OCI-M1 (cell line): Measurements from ENCODE around the gene RAD23B.
A peak's percentile ranks its signal among the peaks of the same experiment; 100 is the strongest.

Experiments used
- DNase-seq: peaks from one replicate; lab custom pipeline; 2025; lab: John Stamatoyannopoulos, UW

RAD23B gene

DNA sequence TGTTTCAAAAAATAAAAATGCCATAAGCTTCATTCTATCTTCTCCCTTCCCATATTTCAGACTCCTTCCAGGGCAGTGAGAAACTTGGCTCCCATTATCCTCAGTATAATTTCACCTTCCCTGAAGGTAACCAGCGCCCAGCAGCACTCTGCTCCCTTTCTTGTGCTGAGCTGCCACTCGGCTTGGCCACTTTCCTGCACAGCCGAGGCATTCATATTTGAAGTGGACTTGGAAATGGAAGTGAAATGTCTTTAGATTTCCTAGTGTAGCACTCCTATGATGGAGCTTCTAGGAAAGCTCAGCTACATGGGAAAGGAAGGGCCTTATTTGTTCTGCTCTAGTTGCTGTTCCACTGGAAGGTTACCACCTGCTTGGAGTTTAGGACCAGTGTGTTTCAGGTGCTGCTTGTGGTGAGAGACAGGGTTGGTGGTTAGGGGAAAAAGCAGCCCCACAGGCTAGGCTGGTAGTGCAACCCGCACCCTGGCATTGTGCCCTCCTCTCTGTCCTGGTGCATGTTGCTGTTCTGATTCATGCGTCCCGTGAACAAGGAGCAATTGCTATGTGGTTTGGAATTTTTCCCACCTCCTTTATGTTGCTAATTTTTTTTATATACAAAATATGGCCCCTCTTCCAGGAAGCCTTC lies 53.8 kb downstream of the RAD23B start:
- no peak for DNase-seq

DNA sequence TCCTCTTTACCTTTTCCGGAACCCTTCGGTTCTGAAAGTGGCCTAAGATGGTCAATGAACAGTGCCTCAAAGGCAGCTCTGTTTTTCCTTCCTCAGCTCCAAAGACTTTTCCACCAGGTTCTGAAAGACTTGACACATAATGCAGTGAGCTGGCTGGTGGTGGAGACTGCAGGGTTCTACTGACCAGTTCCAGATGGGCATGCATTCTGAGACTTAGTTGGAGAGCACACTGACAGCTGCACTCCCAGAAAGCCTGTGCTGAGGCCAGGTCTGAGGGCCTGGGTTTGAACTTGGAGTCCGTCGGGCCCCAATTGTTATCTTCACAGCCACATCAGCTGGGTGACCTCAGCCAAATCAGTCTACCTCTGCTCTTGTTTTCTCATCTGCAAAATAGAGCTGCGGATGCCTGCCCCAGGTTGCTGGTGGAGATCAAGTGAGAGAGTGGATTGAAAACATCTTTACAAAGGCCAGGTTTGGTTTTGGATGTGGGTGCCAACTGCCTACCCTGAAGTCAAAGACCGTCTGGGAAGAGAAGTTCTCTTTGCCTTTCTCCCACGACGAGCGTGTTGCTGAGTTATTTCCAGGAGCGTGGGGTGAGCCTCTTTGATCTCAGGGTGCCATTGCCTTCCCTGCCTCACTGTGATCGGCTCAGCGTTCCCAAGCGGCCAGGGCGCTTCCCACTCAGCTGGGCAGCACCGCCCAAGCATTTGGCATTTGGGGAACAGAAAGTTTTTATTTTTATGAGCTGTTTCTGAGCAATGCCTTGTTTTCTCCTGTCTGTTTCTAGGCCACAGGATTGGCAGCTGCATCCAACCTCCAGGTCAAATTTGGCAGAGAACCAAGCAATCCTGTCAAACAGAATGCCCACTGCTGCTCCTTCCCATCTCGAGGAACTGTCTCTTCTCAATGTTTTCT lies 54.9 kb downstream of the RAD23B start:
- no peak for DNase-seq

DNA sequence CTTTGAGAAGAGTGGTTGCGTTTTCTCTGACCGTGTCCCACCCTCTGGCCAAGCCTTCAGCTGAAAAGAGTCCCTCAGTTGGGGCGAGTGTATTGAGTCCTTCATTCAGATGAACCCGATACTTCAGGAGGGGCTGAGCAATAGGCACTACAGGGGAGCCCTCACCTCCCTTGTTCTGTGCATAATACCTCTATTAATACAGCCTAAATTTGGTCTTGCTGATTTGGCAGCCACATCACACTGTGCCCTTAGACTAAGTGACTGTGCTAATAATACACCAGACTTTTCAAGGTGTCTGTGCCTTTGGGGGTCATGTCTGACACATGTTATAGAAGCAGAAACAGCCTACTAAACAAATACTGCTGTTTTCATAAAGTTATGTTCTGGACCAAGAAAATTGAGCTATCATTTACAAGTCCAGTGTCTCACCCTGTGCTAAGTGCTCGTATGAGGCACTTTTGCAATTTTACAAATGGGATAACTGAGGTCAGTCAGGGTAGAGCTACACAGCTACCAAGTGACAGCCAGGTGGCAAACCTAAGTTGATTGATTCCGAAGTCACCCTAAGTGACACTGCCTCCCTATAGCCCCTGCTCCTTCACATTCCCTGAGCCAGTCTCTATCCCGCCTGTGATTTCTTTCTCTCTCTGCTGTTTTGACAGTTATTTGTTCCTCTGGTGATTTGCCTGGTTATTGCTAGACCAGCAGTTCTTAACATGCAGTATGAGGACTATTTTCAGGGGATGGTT lies 56.0 kb downstream of the RAD23B start:
- no peak for DNase-seq

DNA sequence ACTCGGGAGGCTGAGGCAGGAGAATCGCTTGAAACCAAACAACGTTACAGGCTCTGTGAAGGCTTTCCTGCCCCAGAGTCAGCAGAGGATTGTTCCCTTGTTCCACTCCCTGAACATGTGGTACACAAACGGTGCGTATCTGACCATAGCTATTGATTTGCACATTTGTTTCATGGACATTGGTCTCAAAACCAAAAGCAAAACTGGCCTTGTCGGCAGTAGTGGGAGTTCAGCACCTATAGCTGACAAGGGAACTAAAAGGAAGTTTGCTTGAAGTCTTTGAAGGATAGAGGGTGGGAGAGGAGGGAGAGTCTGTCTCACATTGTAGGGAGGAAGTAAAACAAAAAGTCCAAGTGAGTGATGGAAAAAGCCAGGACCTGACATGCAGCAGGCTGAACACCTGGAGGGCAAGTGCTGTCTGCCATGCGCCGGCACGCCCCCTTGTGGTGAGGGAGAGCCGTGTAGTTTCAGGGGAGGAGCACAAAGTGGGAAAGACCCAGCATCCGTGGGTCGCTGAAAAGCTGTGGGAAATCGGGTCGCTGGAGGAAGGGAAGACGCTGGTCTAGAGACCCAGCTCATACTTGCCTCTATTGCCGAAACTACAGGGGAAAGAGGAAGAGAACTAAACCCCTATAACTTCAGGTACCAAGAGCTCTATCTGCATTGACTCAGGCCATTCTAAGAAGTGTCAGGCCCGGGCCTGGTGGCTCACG lies 58.0 kb downstream of the RAD23B start:
- DNase-seq = peak; percentile 68

DNA sequence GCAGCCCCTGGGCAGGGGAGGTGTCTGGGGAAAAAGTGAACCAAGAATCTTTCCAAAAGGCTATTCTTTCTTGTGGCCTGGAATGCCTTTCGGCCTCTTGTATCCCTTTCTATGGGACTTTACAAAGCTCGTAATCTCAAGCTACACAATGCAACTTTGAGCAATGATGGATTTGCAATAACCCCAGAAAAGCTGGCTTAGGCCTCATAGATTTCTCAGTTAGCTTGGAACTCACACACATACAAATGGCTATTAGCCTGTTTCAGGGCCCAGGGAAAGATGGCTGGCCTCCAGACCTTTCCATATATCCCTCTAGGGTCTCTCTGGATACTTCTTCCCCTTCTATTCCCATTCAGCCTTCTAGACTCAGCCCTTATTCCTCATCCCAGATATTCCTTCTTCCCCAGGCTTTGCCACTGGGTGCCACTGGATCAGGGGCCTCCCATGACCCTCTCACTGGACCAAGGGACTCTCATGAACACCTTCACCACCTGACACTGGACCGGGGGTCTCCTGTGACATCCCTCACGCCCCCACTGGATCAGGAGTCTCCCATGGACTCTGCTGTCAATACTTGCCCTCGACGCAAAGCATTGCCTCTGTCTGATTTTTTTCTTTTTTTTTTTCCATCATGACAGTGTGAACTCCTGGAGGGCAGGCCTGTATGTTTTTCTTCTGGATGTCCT lies 59.5 kb downstream of the RAD23B start:
- DNase-seq = no peak

DNA sequence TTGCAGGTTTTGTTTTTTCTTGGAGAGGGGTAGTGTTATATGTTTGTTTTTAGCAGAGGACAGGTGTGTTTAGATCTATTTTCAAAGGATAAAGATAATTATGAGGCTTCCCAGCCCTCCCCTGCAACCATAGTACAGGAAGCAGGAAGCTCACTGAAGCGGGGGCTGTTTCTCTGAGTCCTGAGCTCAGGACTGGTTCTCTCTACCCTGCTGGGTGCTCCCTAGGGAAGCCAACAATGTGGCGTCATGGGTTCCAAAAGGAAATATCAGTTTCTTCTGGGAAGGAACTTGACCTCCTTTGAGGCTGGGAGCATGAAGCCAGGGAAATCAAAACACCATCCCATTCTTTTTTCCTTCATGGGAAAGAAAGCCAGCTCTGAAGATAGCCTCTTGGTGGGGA lies 62.2 kb downstream of the RAD23B start:
- no peak for DNase-seq

DNA sequence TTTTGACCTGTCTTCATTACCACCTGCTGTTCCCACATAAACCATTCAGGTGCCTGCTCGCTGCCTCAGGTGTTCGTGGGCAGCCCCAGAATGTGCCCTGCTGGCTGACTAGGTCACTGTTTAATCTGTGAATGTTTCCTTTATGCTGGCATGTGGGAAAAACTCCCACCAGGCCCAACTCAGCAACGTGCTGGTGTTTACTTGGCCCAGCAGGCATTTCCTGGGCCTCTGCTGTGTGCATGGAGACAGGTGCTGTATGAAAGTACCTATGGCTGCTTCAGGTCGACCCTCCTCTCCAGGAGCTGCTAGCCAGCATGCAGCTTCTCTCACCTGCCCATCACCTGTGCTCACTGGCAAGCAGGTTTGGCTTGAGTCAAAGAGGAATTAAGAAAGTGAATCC lies 65.8 kb downstream of the RAD23B start:
- DNase-seq = no peak

DNA sequence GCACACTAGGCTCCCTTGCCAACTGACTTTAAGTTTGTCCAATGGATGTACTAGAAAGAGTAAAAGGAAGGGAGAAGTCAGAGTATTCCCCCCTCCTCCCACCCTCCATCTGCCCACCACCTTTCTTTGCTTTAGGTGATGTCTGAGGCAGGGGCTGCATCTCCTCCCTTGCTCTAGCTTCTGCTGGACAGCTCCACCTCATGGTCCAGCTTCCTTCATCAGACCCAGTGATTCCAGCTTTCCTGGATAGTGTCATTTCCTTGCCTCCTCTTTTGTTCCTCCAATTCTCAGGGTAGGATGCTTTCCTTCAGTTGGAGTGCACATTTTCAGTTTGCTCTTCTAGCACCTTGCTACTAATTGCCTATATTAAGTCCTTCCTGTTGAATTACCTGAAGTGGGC lies 67.4 kb downstream of the RAD23B start:
- no peak for DNase-seq

DNA sequence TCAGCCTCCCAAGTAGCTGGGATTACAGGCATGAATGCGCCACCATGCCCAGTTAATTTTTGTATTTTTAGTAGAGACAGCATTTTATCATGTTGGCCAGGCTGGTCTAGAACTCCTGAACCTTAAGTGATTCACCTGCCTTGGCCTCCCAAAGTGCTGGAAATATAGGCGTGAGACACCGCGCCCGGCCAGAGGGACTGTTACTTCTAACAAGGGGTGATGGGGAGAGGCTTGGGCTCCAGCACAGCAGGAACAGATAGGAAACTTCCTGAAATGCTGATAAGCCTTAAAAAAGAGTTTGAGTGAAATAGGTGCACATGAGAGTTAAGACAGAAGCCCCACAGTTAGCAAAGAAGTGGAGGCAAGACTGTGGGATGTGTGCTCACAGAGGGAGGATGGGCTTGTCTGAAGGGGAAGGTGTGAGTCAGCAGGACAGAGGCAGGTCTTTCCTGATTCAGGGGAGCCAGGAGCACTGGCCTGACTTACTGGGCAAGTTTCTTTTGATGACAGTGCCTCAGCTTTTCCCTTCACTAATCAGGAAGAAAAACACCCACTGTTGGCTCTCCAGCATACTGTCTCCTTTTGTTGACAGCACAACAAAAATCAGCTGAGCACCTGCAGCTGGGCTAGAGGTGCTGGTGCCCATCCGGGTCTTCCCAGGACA lies 68.4 kb downstream of the RAD23B start:
- no peak for DNase-seq

DNA sequence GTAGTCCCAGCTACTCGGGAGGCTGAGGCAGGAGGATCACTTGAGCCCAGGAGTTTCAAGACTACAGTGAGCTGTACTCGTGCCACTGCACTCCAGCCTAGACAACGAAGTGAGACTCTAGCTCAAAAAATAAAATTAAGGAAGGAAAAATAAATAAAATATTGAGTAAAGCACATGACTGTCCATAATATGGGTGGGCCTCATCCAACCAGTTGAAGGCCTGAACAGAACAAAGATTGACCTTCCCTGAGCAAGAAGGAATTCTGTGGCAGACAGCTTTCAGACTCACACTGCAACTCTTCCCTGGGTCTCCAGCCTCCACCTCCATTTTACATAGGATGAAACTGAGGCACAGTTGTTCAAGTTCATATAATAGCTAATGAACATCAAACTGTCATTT lies 72.3 kb downstream of the RAD23B start:
- no peak for DNase-seq

DNA sequence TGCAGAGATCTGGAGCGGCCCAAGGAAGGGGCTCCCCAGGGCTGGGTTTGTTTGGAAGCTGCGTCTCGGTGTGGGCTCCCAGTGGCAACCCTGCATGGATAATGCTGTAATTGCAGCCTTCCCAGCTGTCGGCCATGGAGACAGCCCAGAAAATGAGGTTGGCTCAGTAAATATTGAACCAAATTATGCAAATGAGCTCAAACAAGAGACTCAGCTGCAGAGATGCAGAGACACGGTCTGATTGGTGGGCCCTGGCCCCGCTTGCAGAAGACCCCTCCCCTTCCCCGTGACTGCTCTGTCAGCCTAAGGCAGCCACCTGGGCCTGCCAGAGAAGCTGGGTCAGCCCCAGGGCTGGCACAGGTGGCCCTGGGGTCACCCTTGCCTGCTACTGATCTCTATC lies 75.9 kb downstream of the RAD23B start:
- DNase-seq = no peak

DNA sequence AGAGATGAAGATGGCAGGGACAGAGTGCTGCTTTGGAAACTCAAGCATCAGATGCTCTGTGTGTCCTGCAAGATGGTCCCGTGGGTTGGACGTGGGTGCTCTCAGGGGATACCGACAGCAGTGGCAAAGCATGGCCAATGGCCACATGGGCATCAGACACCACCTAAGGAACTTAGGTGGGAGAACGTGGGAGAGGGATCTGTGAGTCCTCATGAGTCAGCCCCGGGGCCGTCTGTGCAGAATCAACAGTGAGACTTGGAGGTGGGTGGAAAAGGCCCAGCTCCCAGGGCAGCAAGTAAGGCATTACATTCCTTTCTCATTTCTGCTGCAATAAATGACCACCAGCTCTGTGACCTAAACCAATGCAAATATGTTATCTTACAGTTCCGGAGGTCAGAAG lies 77.0 kb downstream of the RAD23B start:
- no peak for DNase-seq

DNA sequence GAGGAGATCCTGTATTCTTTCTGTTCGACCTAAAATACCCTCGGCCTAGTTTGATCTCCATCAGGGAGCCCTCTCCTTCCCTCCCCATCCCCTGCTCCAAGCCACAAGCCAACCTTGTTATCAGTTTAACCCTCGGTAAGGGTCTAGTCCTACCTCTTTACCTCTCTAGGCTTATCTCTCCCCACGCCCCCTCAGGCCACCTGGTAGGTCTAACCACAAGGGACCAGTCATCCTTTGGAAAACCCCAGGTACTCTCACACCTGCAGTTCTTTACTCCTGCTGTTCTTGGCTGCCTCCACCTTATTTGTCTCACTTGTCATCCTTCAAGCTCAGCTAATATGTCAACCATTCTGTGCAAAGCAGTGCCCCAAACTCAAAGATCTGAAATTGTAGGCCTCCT lies 78.7 kb downstream of the RAD23B start:
- DNase-seq = no peak

DNA sequence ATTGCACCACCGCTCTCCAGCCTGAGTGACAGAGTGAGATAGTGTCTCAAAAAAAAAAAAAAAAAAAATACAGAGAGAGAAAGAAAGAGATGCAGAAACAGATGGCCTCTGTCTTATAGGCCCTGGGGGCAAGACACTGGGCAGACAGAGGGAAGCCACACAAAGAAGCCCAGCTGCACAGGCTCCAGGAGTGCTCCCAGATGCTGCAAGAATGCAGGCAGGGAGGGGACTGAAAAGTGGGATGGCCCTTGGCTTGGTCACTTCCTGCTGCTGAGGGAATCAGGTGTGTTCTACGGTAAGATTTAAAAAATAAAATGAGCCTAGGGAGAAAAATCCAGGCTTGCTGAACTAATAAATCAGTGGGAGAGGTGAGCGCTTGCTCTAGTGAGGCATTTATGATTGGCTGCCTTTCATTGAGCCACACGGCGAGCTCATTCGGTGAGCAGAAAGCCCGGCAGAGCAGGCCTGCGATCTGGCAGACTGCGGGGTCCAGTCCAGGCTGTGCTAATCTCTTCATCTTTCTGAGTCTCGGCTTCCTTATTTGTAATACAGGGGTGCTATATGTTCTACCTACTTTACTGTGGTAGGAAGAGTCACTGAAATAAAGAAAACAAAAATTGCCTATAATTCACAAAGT lies 80.6 kb downstream of the RAD23B start:
- no peak for DNase-seq

DNA sequence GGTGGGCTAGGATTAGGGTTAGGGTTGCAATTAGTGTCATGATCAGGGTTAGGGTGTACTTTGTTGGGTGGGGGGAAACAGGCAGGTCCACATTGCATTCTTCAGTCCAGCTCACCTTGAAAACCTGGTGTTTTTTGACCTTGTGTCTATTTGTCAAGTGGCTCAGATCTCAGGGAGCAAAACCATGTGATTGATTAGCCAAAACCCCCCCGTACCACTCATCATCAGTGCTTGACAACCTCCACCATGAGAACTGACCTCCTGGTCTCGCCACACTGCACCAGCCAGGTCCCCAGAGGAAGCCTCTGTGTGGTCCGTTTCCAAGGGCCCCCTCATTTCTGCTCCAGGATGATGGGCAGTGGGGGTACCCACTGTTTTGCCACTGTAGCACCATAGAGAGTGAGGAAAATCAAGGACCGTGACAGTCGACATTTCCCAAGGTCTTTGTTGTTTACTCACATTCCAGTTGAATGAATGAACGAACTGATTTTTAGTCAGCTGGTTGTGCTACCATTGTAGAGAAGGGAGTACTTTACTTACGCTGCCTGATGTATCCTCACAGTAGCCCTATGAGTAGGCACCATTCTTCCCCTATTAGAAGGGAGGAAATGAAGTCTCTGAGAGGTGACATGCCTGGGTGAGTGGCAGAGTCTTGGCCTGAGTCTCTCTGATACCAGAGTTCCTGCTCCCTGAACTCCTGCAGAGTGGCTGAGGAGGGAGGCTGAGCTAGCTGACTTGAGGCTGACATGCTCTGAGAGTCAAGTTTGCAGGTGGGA lies 84.8 kb downstream of the RAD23B start:
- DNase-seq = no peak

DNA sequence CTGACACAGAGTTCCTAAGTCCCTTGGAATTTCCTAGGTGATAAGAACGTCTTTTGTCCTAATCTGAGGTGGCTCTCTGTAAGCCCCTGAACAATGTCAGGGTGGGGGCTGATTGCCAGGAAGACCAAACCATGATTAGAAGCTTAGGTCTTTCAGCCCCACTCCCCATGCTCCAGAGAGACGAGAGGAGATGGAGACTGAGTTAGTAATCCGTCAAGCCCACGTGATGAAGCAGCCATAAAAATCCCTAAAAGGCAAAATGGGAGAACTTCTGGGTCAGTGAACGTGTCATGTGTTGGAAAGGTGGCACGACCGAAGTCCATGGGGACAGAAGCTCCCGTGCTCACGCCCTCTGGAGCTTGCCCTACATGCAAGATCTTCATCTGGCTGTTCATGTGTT lies 85.6 kb downstream of the RAD23B start:
- no peak for DNase-seq

DNA sequence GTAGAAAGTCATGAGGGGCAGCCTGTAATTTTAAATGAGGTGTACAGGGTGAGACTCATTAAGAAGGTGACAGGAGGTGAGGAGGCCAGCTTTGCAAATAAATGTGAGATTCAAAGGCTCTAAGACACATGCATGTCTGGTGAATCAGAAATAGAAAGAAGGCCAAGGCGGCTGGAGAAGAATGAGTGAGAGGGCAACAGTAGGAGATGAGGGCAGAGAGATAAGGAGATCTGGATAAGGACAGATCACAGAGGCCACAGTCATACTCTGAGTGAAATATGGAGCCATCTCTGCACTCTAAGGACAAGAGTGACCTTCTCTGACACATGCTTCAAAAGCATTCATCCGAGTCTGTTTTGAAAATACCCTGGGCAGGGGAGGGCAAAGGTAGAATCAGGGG lies 90.7 kb downstream of the RAD23B start:
- no peak for DNase-seq

DNA sequence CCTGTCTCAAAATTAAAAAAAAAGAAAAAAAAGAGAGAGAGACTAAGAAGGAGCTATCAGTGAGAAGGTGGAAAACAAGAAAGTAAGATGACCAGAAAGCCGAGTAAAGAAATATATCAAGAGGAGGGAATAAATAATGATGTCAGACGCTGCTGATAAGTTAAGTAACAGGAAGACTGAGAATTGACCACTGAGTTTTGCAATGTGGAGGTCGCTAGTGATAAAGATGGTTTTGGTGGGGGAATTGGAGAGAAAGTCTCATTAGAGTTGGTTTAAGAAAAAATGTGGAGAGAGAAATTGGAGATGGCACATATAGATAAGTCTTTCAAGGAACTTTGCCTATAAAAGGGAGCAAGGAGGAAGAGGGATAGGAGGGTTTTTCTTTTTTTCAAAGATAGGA lies 91.9 kb downstream of the RAD23B start:
- no peak for DNase-seq

DNA sequence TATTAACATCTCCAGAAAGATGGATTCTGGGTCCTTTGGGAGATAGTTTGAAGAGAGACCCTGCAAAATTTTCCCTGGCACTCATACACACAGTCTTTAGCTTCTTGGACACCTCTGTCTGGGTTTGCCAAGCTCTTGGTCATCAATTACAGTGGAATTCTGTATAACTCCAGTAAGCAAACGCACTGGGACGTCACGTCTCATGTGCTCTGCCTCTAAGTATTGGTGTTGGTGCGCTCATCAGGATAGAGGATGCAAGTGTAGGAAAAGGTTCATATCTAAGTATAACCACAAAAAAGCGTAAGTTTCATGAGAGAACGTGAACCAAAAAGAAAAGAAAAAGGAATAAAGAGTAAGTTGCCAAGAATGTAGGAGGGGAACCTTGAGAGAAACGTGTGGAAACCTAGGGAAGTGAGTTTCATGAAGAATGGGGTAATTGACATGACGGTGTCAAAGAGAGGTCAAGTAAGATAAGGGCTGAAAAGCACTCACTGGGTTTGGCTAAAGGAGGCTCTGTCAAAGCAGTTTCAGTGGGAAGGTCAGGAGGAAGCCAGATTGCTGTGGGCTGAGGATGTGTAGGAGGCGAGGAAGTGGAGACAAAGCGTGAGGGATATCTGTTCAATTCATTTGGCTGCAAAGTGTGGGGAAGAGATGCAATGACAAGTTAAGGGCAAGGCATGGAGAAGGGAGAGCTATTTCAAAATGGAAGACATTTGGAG lies 92.7 kb downstream of the RAD23B start:
- peak; percentile 60 for DNase-seq
